Panc1 (cell line): ENCODE data around the gene NDUFS6. TPM values are rescaled to one million over a fixed set of nuclear protein-coding genes. Genes with fewer than 3 reads are reported as not detected.

Experiments
- ATAC-seq: fragments of 200-7000 bp; cut with Tn5 transposase; 2 replicates; pipeline ENCODE4 v1.9.1; 2020; ENCODE audit warnings: mild to moderate bottlenecking, moderate library complexity
- BruUV-seq: library from RNA; stranded (reverse); fragments of 400-500 nt; replicated peaks from 2 replicates; lab custom pipeline; 2021; lab: Mats Ljungman, UMichigan
- CTCF ChIA-PET: fragments of 300-600 bp; sonication (Branson Sonifier 250); formaldehyde crosslinking; loops from one replicate; lab custom pipeline; 2022; ENCODE audit warnings: antibody characterized with exemption; lab: Charles Lee
- POLR2A ChIA-PET: fragments of 300-600 bp; sonication (Branson Sonifier 250); formaldehyde crosslinking; loops from one replicate; lab custom pipeline; 2022; ENCODE audit warnings: antibody characterized with exemption; lab: Charles Lee
- DNase-seq: peaks from one replicate; pipeline ENCODE4 v3.0.0-alpha.2; 2010; ENCODE audit warnings: low read depth, low spot score
- H3K27ac ChIP-seq: 2 replicates; pipeline ENCODE4 v1.5.1; 2011; ENCODE audit warnings: mild to moderate bottlenecking, low read length, inconsistent platforms
- H3K27me3 ChIP-seq: fragments of 200-500 bp; sonication (Bioruptor generic); 2 replicates; pipeline ENCODE4 v1.6.0; 2014; ENCODE audit warnings: low read length, inconsistent platforms; ENCODE audit not compliant: control insufficient read depth, insufficient read depth
- H3K36me3 ChIP-seq: fragments of 200-500 bp; sonication (Bioruptor generic); 2 replicates; pipeline ENCODE4 v1.5.1; 2014; ENCODE audit warnings: inconsistent platforms, mild to moderate bottlenecking, low read length, moderate library complexity; ENCODE audit not compliant: control insufficient read depth, insufficient read depth
- H3K4me1 ChIP-seq: 2 replicates; pipeline ENCODE4 v1.5.1; 2011; ENCODE audit warnings: inconsistent platforms, mild to moderate bottlenecking, low read length, moderate library complexity; ENCODE audit not compliant: control insufficient read depth, insufficient read depth
- H3K4me3 ChIP-seq, 2 experiments: 2 replicates each; pipeline ENCODE4 v1.5.1; 2011 to 2012; ENCODE audit warnings: low read depth in 2 of 2, low read length in 2 of 2, mild to moderate bottlenecking in 2 of 2, inconsistent platforms in 1 of 2, moderate library complexity in 1 of 2
- H3K9me3 ChIP-seq: fragments of 200-500 bp; sonication (Bioruptor generic); 2 replicates; pipeline ENCODE4 v1.5.1; 2014; ENCODE audit warnings: low read depth, mild to moderate bottlenecking, inconsistent platforms, low read length, moderate library complexity; ENCODE audit not compliant: control insufficient read depth, insufficient read depth
- CTCF ChIP-seq: fragments of 450-650 bp; IDR thresholded peaks from 2 replicates; pipeline ENCODE4 v1.5.1; 2017; ENCODE audit warnings: mild to moderate bottlenecking
- POLR2AphosphoS5 ChIP-seq: IDR thresholded peaks from 2 replicates; pipeline ENCODE4 v1.6.1; 2012; ENCODE audit warnings: mild to moderate bottlenecking, low read depth, low read length, moderate library complexity
- SIN3A ChIP-seq: IDR thresholded peaks from 2 replicates; pipeline ENCODE4 v1.6.1; 2012; ENCODE audit warnings: low read depth, mild to moderate bottlenecking, low read length, moderate library complexity, borderline replicate concordance; ENCODE audit not compliant: insufficient read depth
- TCF7L2 ChIP-seq: IDR thresholded peaks from 2 replicates; pipeline ENCODE4 v1.6.1; 2011; ENCODE audit warnings: mild to moderate bottlenecking, low read depth, low read length, inconsistent platforms
- in situ Hi-C: cut with HindIII; loops from 2 replicates; pipeline ENCODE4 v1.10.0; 2016; ENCODE audit warnings: low sequenced_read_pairs, low pct_unique_long_range_greater_than_20kb
- intact Hi-C: fragments of 100-400 bp; cut with micrococcal nuclease; formaldehyde crosslinking; loops from one replicate; pipeline ENCODE4 v1.10.0; 2022; ENCODE audit not compliant: unreplicated experiment
- total RNA-seq: library from RNA; stranded (reverse); gene quantifications from one replicate; pipeline ENCODE4 v1.2.1, GENCODE V29; 2021; ENCODE audit not compliant: unreplicated experiment
- TF ChIP-seq, protein P1 (sequence below), 2 experiments: IDR thresholded peaks; 2 replicates each; pipeline ENCODE4 v1.6.1; 2011 to 2012; ENCODE audit warnings: low read depth in 2 of 2, control low read depth in 1 of 2, low read length in 1 of 2, mild to moderate bottlenecking in 1 of 2, moderate library complexity in 1 of 2; ENCODE audit not compliant: insufficient read depth in 1 of 2

NDUFS6 gene
- total RNA-seq, 1 experiment from 2014 or later, result 70.6 TPM

DNA sequence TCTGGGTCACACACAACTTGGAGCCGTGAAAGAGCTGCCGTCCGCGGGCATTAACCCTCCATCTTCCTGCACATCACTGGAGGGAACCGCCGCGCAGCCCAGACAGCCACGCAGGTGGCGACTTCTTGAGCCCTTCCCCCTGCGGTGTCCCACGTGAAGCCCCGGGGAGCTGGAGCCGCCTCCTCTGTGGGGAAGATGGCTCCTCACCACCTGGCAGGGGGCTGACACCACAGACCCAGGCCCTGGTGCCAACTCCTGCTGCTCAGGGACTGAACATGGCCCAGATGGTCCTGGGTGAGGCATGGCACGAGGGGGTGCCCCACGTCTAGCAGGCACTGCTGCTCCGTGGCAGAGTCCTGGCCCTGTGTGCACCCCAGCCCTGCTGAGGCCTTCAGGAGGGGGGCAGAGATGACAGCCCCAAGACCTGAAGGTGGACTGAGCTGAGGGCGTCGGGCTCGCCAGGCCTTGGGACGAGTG is 38.9 kb downstream of the NDUFS6 start:
- H3K27ac ChIP-seq, result no peak overlapping the region
- POLR2A ChIA-PET, result no interaction called here
- no TSS peak for BruUV-seq
- CTCF ChIA-PET, result no interaction called here
- DNase-seq (no peak), ATAC-seq (no peak)
- TF ChIP-seq CTCF (no peak), TCF7L2 (no peak), POLR2AphosphoS5 (no peak), SIN3A (no peak)
- TF ChIP-seq, protein P1, sequence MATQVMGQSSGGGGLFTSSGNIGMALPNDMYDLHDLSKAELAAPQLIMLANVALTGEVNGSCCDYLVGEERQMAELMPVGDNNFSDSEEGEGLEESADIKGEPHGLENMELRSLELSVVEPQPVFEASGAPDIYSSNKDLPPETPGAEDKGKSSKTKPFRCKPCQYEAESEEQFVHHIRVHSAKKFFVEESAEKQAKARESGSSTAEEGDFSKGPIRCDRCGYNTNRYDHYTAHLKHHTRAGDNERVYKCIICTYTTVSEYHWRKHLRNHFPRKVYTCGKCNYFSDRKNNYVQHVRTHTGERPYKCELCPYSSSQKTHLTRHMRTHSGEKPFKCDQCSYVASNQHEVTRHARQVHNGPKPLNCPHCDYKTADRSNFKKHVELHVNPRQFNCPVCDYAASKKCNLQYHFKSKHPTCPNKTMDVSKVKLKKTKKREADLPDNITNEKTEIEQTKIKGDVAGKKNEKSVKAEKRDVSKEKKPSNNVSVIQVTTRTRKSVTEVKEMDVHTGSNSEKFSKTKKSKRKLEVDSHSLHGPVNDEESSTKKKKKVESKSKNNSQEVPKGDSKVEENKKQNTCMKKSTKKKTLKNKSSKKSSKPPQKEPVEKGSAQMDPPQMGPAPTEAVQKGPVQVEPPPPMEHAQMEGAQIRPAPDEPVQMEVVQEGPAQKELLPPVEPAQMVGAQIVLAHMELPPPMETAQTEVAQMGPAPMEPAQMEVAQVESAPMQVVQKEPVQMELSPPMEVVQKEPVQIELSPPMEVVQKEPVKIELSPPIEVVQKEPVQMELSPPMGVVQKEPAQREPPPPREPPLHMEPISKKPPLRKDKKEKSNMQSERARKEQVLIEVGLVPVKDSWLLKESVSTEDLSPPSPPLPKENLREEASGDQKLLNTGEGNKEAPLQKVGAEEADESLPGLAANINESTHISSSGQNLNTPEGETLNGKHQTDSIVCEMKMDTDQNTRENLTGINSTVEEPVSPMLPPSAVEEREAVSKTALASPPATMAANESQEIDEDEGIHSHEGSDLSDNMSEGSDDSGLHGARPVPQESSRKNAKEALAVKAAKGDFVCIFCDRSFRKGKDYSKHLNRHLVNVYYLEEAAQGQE (IDR thresholded peaks at IDR 0.05; ENCODE audit: insufficient read depth in 1 of 2, low read depth in 2 of 2, low read length in 1 of 2), result no peak
- no peaks in the 10 kb centered on the region for H3K4me1 ChIP-seq
- H3K27me3 ChIP-seq, result no peaks in the 10 kb centered on the region
- H3K4me3 ChIP-seq, result no peak overlapping the region
- H3K36me3 ChIP-seq, result no peaks in the 10 kb centered on the region
- in situ Hi-C loops, result no loop called here
- intact Hi-C loops, result no loop called here
- no peaks in the 10 kb centered on the region for H3K9me3 ChIP-seq

DNA sequence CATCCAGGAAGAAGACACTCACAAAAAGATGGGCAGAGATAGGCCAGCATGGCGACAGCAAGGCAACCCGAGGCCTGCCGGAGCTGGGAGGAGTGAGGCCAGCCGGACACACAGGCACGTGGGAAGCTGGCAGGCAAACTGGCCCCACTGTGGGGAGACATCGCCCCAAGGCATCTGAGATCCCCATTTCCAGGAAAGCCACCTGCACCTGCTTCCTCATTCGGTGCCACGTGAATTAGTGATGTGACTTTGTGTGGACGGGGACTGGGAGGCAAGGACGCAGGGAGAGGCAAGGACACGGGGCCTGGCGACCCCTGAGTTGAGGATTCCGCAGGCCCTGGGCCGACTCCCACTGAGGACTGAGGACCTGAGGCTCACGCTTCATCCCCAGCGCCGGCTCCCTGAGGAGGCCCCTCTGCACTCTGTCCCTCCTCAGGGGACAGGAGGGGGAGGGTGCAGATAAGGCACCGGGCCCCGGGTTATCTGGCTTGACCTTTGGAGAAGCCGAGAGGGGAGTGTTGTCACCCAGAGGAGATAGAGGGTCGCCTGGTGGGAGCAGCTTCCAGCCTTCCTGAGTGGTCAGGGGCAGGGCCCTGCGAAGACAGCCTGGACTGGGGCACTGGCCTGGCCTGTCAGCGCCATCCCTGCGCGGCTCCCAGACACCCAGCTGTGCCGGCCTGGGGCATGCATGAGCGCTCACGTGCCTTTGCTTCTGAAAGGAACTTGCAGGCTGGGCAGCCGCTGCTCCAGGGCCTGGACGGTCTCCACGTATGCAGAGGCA is 39.7 kb downstream of the NDUFS6 start:
- CTCF ChIA-PET, result no interaction called here
- H3K27me3 ChIP-seq, result no peaks in the 10 kb centered on the region
- H3K9me3 ChIP-seq, result no peaks in the 10 kb centered on the region
- ATAC-seq (peak; percentile 56; the same call in 1 of the 2 replicates), DNase-seq (no peak)
- H3K4me1 ChIP-seq, result no peaks in the 10 kb centered on the region
- no peak overlapping the region for H3K4me3 ChIP-seq
- no peaks in the 10 kb centered on the region for H3K36me3 ChIP-seq
- intact Hi-C loops (no loop called here), in situ Hi-C loops (no loop called here)
- BruUV-seq, result no TSS peak
- TF ChIP-seq SIN3A, result no peak
- no peak for TF ChIP-seq POLR2AphosphoS5
- TF ChIP-seq, protein P1 (IDR thresholded peaks at IDR 0.05; ENCODE audit: insufficient read depth in 1 of 2, low read depth in 2 of 2, low read length in 1 of 2), result no peak
- TF ChIP-seq TCF7L2, result no peak
- POLR2A ChIA-PET, result no interaction called here
- no peak overlapping the region for H3K27ac ChIP-seq
